NCI-H524 (cell line): ENCODE data around the gene THOC5.
A peak's percentile ranks its signal among the peaks of the same experiment; 100 is the strongest.
"Not testable (repeated sequence)": the region's sequence is repeated elsewhere in the genome, so short reads cannot be mapped to it uniquely, and the experiment has no call there.

Experiments used
- DNase-seq, 2 experiments: peaks; one replicate each; lab custom pipeline; 2025; lab: John Stamatoyannopoulos, UW

Gene THOC5

DNA sequence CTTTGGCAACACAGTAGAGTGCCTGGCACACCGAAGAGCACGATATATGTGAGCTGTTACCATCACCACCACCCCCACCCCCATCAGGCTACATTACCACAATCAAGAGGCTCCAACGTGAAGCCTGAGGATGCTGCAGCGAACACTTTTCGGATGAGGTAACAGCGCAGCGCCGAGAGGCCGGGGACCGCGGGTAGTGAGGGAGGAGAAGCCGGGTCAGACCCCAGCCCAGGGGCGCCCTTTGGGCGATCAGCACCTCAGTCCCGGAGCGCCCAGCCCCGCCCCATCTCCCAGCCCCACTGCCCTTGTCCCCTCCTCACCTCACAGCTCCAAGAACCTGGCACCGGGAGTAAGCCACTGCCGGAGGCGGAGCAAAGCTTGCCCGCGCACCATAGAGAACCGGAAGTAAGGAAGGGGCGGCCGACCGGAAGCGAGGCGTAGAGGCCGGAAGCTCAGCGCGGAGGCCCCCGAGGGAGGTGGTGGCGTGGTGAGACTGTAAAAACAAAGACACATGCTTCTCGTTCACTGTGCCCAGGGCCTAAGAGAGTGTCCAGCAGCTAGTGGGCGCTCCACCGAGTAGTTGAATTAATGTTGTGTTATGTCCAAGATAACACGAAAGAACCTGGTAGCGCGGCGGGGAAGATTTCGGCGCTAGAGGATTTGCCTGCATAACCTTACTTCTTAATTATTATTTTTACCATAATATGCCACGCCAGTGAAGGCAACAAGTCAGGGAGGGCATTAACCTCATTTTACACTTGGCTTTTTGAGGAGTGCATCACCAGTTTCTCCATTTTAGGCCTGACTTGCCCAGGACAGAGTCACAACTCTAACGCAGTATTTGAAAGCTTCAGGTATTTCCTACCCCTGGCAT, at the start of gene THOC5:
THOC5 (minus strand) TSS at position 407 of the 874 bp plus-strand sequence. CDS start 4,610 bp downstream, outside the sequence.
- peak; percentile 97 to 98 for DNase-seq

DNA sequence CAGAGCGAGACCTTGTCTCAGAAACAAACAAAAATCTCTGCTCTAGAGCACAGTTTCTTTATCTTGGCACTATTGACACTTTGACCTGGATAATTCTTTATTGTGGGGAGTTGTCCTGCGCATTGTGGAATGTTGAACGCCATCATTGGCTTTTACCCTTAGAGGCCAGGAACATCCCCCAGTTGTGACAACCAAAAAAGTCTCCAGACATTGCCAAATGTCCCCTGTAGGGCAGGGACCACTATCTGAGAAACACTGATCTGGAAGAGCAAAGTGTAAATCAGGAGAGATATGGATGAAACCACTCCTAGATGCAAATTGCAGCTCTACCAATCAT, 45.1 kb upstream of the THOC5 start:
- no peak for DNase-seq

DNA sequence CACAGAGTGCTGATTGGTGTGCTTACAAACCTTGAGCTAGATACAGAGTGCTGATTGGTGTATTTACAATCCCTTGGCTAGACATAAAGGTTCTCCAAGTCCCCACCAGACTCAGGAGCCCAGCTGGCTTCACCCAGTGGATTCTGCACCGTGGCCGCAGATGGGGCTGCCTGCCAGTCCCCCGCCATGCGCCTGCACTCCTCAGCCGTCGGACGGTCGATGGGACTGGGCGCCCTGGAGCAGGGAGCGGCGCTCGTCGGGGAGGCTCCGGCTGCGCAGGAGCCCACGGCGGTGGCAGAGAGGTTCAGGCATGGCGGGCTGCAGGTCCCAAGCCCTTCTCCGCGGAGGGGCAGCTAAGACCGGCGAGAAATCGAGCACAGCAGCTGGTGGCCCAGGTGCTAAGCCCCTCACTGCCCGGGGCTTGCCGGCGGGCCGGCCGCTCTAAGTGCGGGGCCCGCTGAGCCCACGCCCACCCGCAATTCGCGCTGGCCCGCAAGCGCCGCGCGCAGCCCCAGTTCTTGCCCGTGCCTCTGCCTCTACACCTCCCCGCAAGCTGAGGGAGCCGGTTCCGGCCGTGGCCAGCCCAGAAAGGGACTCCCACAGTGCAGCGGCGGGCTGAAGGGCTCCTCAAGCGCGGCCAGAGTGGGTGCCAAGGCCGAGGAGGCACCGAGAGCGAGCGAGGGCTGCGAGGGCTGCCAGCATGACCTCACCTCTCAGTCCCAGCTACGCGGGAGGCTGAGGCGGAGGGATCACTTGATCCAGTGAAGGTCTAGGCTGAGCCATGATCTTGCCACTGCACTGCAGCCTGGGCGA, 44.5 kb upstream of the THOC5 start:
- peak in 1 of 2 experiments; percentile 28 for DNase-seq

DNA sequence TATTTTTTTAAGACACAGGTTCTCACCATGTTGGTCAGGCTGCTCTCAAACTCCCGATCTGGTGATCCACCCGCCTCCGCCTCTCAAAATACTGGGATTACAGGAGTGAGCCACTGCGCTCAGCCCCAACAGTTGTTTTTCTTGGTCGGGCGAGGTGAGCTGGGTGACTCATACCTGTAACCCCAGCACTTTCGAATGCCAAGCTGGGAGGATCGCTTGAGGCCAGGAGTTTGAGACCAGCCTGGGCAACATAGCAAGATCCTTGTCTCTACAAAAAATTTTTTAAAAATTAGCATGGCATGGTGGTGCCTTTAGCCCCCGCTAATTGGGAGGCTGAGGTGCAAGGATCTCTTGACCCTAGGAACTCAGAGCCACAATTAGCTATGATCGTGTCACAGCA, 42.9 kb upstream of the THOC5 start:
- no peak for DNase-seq

DNA sequence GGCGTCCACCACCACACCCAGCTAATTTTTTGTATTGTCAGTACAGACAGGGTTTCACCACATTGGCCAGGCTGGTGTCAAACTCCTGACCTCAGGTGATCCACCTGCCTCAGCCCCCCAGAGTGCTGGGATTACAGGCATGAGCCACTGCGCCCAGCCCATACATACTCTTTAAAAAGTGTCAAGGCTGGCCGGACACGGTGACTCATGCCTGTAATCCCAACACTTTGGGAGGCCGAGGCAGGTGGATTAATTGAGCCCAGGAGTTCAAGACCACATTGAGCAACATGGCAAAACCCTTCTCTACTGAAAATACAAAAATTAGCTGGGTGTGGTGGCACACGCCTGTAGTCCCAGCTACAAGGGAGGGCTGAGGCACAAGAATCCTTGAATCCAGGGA, 40.9 kb upstream of the THOC5 start:
- DNase-seq = not testable (repeated sequence)

DNA sequence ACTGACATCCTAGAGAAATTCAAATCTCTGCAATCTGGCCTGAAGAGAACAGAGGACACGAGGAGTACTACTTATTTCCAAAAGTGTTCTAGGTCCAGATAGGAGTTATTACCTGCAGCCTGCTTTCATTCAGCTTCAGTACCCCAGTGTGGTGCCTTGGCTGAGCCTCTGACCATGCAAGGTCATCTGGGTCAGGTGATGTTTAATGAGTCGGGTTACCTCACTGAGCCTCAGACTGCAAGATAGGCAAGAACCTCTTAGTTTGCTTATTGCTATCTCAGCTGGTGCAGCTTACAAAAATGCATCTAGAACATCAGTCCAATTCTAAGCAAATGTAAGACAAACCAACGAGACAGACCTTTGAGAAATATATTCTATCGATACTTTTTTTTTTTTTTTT, 40.4 kb upstream of the THOC5 start:
- no peak for DNase-seq

DNA sequence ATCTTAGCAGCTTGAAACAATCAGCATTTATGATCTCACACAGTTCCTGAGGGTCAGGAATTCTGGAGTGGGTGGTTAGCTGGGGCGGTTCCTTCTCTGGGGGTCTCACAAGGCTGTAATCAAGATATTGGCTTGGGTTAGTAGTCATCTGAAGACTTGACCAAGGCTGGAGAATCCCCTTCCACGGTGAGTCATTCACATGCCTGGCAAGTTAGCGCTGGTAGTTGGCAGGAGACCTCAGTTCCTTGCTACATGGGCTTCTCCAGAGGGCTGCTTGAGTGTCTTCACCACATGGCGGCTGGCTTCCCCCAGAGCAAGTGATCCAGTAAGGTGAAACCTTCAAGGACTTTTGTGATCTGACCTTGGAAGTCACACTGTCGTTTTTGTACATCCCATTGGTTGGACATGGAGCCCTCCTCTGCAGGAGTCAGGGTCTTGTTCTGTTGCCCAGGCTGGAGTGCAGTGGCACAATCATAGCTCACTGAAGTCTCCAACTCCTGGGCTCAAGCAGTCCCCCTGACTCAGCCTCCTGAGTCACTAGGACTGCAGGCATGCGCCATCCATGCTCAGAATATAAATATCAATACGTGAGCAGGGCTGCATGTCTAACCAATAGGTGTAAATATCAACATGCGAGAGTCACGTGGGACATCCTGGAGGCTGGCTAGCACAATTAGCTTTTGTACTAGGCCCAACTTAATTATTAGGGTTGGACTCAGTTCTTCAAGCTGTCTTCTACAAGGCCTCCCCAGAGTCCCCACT, 34.6 kb upstream of the THOC5 start:
- no peak for DNase-seq

DNA sequence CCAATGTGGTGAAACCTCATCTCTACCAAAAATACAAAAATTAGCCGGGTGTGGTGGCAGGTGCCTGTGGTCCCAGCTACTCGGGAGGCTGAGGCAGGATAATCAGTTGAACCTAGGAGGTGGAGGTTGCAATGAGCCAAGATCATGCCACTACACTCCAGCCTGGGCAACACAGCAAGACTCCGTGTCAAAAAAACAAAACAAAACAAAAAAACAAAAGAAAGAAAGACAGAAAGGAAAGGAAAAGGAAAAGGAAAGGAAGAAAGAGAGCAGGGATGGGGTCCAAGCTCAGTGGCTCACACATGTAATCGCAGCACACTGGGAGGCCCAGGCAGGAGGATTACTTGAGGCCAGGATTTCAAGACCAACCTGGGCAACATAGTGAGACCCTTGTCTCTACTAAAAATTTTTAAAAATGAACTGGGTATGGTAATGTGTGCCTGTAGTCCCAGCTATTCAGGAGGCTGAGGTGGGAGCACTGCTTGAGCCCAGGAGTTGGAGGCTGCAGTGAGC, 32.7 kb upstream of the THOC5 start:
- DNase-seq = not testable (repeated sequence)

DNA sequence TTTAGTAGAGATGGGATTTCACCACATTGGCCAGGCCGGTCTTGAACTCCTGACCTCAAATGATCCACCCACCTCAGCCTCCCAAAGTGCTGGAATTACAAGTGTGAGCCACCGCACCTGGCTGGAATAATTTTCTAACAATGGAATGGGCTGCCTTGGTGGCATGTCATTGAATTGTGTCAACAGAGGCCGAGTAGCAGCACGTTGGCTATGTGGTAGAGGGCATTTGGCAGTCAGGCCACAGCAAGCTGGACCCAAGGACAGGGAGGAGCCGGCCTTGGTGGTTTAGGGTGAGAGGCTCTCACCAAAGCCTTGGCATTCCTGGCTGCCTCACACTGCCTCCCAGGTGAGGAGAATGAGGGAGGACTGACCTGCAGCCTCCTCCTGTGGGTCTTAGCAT, 31.4 kb upstream of the THOC5 start:
- DNase-seq = no peak

DNA sequence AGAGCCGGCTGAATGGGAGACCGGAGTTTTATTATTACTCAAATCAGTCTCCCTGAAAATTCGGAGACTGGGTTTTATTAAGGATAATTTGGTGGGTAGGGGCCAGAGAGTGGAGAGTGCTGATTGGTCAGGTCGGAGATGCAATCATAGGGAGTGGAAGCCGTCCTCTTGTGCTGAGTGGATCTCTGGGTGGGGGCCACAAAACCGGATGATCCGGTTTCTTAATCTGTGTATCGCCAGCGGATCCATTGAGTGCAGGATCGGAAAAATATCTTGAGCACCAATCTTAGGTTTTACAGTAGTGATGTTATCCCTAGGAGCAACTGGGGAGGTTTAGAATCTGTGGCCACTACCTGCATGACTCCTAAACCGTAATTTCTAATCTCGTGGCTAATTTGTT, 28.2 kb upstream of the THOC5 start:
- peak; percentile 37 to 75 for DNase-seq

DNA sequence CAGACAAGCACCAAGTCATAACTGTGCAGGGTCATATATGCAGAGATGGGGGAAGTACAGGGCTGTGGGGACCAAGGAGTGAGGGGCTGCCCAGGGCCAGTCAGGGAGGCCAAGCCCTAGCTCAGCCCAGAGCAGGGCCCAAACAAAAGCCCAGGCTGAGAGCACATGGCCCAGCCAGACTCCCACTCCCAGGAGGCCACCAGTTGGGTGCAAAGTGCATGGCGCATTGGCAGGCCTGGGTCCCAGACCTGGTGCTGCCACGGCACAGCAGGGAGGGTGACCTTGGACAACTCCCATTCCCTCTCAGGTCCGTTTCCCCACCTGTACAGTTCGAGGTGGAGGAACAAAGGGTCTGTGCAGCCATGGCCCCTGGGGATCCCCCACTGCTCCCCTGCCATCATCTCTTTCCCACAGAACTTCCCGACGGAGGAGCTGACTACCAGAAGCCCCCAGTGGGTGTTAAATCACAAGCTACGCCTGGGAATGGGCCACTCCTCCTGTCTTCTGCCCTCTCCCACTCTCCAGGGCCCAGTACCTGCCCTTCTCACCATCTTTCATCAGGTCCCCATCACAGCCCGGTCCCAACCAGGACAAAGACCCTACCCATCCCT, 26.7 kb upstream of the THOC5 start:
- peak in 1 of 2 experiments; percentile 52 for DNase-seq

DNA sequence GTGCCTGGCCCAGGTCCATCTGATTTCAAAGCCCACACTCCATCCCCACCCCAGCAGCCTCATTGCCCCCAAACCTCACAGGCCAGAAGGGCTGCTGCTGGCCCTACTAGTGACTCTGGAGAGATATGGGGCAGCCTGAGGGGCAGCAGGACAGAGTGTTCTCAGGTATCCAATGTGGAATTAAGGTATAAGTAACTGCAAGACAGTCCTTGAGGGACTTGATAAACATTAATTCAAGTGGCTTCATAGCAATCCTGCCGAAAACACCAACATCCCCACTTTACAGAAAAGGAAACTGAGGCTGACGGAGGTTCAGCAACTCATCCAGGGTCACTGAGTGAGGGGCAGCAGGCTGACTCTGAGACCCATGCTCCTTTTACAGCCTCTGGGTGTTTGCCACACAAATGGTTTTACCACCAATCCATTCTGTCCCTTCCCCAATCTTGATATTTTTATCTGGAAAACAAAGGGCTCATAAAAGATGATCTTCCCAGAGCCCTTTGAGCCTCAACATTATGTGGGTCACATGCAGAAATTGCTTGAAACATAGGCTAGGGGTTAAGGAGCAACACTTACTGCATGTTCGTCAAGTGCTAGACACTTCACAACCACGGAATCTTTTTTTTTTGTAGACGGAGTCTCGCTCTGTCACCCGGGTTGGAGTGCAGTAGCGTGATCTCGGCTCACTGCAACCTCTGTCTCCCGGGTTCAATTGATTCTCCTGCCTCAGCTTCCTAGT, 25.1 kb upstream of the THOC5 start:
- DNase-seq = no peak

DNA sequence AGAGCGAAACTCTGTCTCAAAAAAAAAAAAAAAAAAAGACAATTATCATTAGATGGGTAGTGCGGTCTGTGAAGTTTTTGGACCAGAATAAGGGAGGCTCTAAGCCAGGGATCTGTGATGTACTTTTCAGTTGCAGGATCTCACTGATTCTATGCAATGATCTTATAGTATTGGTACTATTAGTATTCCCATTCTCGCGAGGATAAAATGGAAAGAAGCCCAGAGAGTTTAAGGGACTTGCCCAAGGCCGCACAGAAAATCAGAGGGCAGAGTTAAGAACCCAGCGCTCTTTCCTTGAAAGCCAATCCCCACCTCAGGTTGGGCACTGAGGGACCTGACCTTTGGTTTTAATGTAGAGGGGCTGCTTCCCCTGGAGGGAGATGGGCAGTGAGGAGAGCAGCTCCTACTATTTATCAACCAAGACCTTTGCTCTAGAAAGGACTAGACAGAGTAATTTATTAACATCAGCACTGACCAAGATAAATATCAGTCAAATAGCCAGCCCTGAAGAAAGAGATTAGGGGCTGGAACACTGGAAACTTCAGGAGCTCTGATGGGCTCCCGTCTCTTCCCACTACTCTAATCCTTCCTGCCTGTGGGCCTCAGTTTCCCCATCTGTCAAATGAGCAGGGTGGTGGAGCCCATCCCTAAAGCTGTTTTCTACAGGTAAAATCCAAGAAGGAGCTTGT, 21.3 kb upstream of the THOC5 start:
- no peak for DNase-seq

DNA sequence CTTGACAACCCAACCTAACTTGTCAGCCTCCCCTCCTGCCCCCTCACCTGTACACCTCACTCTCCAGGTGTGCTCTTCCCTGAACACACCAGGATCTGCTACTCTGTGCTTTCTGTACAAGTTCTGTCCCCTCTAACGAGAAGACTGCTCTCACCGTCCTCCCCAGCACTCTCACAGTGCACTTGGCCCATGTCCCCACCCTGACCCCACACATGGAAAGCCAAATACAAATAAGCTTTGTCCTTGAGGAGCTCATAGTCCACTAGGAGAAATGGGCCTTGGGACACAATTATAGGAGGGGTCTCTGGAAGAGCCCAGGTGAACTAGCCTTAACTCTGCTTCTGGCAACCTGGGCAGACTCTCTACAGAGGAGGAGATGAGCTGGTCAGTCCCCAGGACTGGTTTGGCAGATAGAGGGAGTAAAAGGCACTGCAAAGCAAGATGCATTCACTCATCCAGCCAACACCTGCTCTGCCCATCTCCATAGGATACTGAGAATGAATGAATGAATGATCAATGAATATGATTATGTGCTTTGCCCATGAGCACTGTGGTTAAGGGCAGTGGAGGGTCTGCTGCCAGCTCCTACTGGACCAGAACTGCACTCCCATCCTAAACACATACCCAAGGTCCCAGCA, 17.5 kb upstream of the THOC5 start:
- DNase-seq = no peak

DNA sequence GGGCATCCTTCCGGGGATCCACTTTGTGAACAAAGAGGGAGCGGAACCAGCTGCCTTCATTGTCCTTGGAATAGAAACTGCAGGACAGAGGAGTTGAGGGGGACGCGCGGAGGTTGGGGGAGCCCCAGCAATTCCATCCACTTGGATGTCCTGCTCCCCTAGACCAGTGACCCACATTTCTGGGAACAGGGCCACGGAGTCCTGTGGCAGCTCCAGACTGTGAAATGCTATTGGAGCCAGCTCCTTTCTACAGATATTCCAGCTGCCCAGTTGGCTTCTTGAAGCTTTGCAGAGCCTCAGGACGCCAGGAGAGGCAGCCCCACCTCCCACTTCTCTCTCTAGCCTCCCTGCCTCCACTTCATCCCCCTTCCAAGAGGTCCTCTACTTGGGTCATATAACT, 16.9 kb upstream of the THOC5 start:
- no peak for DNase-seq

DNA sequence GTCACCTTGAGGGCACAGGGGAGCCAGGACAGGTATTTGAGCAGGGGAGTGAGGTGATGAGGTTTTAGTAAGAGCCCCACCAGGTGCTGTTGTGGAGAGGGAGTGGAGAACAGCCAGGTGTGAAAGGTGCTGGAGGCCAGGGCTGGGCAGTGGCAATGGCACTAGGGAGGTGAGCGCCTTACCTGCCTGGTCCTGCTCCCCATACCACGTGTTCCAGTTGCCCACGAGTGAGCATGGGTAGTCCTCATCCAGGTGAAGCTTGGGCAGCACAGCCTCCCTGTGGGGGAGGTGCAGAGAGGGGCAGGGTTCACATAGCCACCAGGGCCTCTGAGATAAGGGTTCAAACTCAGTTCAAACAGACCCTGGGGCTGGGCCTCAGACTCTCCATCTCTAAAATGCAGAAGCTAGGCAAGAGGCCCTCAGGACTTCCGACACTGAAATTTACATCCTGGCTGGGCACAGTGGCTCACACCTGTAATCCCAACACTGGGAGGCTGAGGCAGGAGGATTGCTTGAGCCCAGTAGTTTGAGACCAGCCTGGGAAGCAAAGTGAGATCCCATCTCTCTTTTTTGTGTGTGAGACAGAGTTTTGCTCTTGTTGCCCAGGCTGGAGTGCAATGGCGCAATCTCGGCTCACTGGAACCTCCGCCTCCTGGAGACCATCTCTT, 15.6 kb upstream of the THOC5 start:
- no peak for DNase-seq

DNA sequence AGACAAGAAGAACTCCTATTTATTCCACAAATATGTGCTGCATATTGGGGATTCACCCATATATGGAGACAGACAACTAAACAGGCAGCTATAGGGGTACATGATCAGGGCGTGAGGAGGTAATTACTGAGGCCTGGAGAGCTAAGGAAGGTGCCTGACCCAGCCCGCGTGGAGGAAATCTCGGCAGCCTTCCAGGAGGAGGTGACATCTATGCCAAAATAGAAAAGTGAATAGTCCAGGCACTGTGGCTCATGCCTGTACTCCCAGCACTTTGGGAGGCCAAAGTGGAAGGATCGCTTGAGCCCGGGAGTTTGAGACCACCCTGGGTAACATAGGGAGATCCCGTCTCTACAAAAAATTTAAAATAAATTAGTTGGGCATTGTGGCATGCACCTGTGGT, 13.8 kb upstream of the THOC5 start:
- no peak for DNase-seq

DNA sequence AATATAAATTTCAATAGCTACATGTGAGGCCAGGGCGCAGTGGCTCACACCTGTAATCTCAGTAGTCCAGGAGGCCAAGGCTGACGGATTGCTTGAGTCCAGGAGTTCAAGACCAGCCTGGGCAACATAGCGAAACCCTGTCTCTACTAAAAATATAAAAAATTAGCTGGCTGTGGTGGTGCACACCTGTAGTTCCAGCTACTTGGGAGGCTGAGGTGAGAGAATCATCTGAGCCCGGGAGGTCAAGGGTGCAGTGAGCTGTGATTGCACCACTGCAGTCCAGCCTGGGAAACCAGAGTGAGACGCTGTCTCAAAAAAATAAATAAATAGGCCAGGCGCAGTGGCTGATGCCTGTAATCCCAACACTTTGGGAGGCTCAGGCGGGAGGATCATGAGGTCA, 13.0 kb upstream of the THOC5 start:
- not testable (repeated sequence) for DNase-seq

DNA sequence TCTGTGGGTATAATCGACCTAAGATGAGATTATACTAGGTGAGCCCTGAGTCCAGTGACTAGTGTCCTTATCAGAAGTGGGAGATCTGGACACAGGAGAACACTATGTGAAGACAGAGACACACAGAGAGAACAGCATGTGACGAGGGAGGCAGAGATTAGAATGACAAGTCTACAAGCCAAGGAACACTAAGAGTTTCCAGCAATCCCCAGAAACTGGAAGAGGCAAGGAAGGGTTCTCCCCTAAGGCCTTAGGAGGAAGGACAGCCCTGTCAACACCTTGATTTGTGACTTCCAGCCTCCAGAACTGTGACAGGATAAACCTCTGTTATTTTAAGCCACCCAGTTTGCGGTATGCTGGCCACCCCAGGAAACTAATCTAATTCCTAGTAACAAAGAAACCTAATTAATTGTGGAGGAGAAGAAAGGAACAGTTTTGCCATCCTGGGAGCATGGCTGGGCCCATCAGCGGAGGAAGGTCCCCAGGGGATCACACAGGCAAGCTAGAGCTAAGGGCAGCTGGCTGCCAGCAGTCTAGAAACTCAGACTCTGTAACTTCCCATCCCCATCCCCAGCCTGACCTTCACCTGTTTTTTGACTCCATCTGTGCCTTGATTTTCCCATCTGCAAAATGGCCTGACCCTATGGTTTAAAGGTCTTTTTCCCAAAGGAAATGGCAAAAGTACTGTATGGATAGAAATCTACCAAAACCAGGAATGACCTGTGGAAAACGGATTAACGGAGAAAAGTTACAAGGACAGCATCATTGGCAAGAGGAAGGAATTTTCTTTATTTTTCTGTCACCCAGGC, 10.3 kb upstream of the THOC5 start:
- DNase-seq = no peak
